HepG2 (cell line): ENCODE results near the gene RBSN. TPM values are rescaled to one million over a fixed set of nuclear protein-coding genes. Genes with fewer than 3 reads are reported as not detected.

ENCODE experiments used
- ATF7 ChIP-seq, 2 experiments: fragments of 450-650 bp in 1 of 2; sonication (generic) in 1 of 2; formaldehyde crosslinking in 1 of 2; IDR thresholded peaks; 2 replicates each; pipeline versions ENCODE4 v1.4.0 to v1.6.1; 2016 to 2020; ENCODE audit warnings: antibody characterized with exemption in 1 of 2, mild to moderate bottlenecking in 1 of 2, missing genetic modification reagents in 1 of 2
- TCF7 ChIP-seq: sonication (generic); IDR thresholded peaks from 2 replicates; pipeline ENCODE4 v1.6.1; 2016; ENCODE audit warnings: antibody characterized with exemption, low read depth
- ZBTB42 ChIP-seq: sonication (generic); formaldehyde crosslinking; IDR thresholded peaks from 2 replicates; pipeline ENCODE4 v1.5.0; 2020; ENCODE audit warnings: mild to moderate bottlenecking, missing genetic modification reagents
- ZKSCAN8 ChIP-seq: IDR thresholded peaks from 2 replicates; pipeline ENCODE4 v1.6.1; 2016; ENCODE audit warnings: borderline replicate concordance, missing genetic modification reagents, missing compliant biosample characterization
- ZNF101 ChIP-seq: sonication (generic); formaldehyde crosslinking; IDR thresholded peaks from 2 replicates; pipeline ENCODE4 v1.4.0; 2020; ENCODE audit warnings: mild to moderate bottlenecking, low read depth, missing genetic modification reagents, borderline replicate concordance
- ZNF17 ChIP-seq: sonication (generic); formaldehyde crosslinking; IDR thresholded peaks from 2 replicates; pipeline ENCODE4 v1.5.0; 2020; ENCODE audit warnings: mild to moderate bottlenecking, missing genetic modification reagents
- ZNF496 ChIP-seq: sonication (generic); formaldehyde crosslinking; IDR thresholded peaks from 2 replicates; pipeline ENCODE4 v1.8.1; 2023; ENCODE audit warnings: mild to moderate bottlenecking, moderate library complexity, missing genetic modification reagents; ENCODE audit not compliant: insufficient replicate concordance
- ZSCAN29 ChIP-seq: sonication (generic); formaldehyde crosslinking; conservative IDR thresholded peaks from 2 replicates; pipeline ENCODE4 v1.4.0; 2020; ENCODE audit warnings: mild to moderate bottlenecking, missing genetic modification reagents
- polyA plus RNA-seq, 8 experiments: library from polyadenylated mRNA; depleted of rRNA in 3 of 8; stranded (reverse) in 7 of 8; unstranded in 1 of 8; fragments of >200 nt; fragmentation: Illumina TruSeq in 4 of 8; extraction: Trizol in 4 of 8; gene quantifications; 2 replicates each; pipeline versions ENCODE4 v1.2.1 to v1.2.3, GENCODE V29; 2011 to 2016; ENCODE audit warnings: low read depth in 4 of 8, missing spikeins in 1 of 8, mixed read lengths in 1 of 8; ENCODE audit not compliant: insufficient read depth in 1 of 8
- total RNA-seq, 5 experiments: library from RNA; depleted of rRNA; stranded (reverse); fragments of >200 nt; fragmentation: Illumina TruSeq; extraction: Trizol; gene quantifications; 2 replicates each; pipeline ENCODE4 v1.2.3, GENCODE V29; 2016; ENCODE audit warnings: low read depth in 1 of 5
- TF ChIP-seq, protein P1 (sequence below): sonication (generic); formaldehyde crosslinking; IDR thresholded peaks from 2 replicates; pipeline ENCODE4 v1.4.0; 2020; ENCODE audit warnings: mild to moderate bottlenecking, missing genetic modification reagents
- TF ChIP-seq, protein P2 (sequence below): sonication (generic); formaldehyde crosslinking; IDR thresholded peaks from 2 replicates; pipeline ENCODE4 v1.9.0; 2021; ENCODE audit warnings: mild to moderate bottlenecking, missing genetic modification reagents
- TF ChIP-seq, protein P3 (sequence below): sonication (generic); formaldehyde crosslinking; IDR thresholded peaks from 2 replicates; pipeline ENCODE4 v1.9.0; 2021; ENCODE audit warnings: missing genetic modification reagents, mild to moderate bottlenecking, borderline replicate concordance
- TF ChIP-seq, protein P4 (sequence below): sonication (generic); formaldehyde crosslinking; IDR thresholded peaks from 2 replicates; pipeline ENCODE4 v1.9.0; 2021; ENCODE audit warnings: missing genetic modification reagents, borderline replicate concordance
- TF ChIP-seq, protein P5 (sequence below): sonication (generic); formaldehyde crosslinking; IDR thresholded peaks from 2 replicates; pipeline ENCODE4 v1.5.0; 2020; ENCODE audit warnings: missing genetic modification reagents

Gene RBSN
- total and polyA plus RNA-seq, 2 of the 13 experiments (the other 11 are each of a cell fraction or from before 2014, with no cell fraction given): 7.9 to 11.8 TPM

DNA sequence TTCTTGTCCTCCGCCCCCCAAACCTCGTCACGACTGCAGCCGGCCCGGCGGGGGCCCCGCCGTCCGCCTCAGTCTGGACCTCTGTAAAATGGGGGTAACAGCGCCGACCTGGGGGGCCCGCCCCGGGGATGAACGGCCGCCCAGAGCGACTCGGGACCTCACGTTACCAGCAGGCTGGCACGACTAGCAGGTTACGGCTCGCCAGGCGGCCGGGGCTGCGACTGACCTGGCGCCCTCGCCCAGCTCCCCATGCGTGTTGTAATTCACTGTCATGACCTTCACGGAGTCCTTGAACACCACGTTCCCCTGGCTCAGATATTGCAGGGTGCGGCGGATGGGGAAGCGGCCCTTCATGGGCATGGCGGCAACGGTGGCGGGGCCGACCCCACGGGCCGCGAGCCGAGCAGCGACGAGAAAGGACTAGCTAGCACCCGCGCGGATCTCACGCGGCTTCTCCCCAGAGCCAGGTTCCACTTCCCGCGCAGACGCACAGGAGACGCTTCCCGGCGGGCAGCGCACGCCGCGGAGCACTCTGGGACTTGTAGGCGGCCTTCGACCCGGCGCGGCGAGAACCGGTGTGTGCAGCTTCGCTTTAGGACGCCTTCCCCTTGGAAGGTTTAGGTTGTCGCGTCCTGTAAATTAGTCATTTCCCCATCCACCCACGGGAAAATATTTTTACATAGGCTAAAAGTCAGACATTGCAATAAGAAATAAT is 34.0 kb downstream of the RBSN start, which contains the start of gene MRPS25 (continued):
- TF ChIP-seq, protein P1, sequence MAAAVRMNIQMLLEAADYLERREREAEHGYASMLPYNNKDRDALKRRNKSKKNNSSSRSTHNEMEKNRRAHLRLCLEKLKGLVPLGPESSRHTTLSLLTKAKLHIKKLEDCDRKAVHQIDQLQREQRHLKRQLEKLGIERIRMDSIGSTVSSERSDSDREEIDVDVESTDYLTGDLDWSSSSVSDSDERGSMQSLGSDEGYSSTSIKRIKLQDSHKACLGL (CRISPR knock-in tag): peak; percentile 75
- TF ChIP-seq ZKSCAN8 (0 out of 2 replicates have a peak, but pooled peaks have one; percentile 31), TCF7 (no peak), ZNF17 (CRISPR knock-in tag) (no peak), ATF7 (IDR thresholded peaks at IDR 0.05) (no peak), ATF7 (CRISPR knock-in tag; IDR thresholded peaks at IDR 0.05) (0 out of 2 replicates have a peak, but pooled peaks have one; percentile 32), ZSCAN29 (0 out of 2 replicates have a peak, but pooled peaks have one; percentile 68), ZBTB42 (CRISPR knock-in tag) (no peak), ZNF496 (CRISPR knock-in tag) (no peak), ZNF101 (no peak; the same call in 1 of the 2 replicates)
- TF ChIP-seq, protein P2, sequence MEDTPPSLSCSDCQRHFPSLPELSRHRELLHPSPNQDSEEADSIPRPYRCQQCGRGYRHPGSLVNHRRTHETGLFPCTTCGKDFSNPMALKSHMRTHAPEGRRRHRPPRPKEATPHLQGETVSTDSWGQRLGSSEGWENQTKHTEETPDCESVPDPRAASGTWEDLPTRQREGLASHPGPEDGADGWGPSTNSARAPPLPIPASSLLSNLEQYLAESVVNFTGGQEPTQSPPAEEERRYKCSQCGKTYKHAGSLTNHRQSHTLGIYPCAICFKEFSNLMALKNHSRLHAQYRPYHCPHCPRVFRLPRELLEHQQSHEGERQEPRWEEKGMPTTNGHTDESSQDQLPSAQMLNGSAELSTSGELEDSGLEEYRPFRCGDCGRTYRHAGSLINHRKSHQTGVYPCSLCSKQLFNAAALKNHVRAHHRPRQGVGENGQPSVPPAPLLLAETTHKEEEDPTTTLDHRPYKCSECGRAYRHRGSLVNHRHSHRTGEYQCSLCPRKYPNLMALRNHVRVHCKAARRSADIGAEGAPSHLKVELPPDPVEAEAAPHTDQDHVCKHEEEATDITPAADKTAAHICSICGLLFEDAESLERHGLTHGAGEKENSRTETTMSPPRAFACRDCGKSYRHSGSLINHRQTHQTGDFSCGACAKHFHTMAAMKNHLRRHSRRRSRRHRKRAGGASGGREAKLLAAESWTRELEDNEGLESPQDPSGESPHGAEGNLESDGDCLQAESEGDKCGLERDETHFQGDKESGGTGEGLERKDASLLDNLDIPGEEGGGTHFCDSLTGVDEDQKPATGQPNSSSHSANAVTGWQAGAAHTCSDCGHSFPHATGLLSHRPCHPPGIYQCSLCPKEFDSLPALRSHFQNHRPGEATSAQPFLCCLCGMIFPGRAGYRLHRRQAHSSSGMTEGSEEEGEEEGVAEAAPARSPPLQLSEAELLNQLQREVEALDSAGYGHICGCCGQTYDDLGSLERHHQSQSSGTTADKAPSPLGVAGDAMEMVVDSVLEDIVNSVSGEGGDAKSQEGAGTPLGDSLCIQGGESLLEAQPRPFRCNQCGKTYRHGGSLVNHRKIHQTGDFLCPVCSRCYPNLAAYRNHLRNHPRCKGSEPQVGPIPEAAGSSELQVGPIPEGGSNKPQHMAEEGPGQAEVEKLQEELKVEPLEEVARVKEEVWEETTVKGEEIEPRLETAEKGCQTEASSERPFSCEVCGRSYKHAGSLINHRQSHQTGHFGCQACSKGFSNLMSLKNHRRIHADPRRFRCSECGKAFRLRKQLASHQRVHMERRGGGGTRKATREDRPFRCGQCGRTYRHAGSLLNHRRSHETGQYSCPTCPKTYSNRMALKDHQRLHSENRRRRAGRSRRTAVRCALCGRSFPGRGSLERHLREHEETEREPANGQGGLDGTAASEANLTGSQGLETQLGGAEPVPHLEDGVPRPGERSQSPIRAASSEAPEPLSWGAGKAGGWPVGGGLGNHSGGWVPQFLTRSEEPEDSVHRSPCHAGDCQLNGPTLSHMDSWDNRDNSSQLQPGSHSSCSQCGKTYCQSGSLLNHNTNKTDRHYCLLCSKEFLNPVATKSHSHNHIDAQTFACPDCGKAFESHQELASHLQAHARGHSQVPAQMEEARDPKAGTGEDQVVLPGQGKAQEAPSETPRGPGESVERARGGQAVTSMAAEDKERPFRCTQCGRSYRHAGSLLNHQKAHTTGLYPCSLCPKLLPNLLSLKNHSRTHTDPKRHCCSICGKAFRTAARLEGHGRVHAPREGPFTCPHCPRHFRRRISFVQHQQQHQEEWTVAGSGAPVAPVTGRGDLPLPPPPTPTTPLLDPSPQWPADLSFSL (CRISPR knock-in tag): no peak
- TF ChIP-seq, protein P3, sequence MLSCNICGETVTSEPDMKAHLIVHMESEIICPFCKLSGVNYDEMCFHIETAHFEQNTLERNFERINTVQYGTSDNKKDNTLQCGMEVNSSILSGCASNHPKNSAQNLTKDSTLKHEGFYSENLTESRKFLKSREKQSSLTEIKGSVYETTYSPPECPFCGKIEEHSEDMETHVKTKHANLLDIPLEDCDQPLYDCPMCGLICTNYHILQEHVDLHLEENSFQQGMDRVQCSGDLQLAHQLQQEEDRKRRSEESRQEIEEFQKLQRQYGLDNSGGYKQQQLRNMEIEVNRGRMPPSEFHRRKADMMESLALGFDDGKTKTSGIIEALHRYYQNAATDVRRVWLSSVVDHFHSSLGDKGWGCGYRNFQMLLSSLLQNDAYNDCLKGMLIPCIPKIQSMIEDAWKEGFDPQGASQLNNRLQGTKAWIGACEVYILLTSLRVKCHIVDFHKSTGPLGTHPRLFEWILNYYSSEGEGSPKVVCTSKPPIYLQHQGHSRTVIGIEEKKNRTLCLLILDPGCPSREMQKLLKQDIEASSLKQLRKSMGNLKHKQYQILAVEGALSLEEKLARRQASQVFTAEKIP (CRISPR knock-in tag): no peak
- TF ChIP-seq, protein P4, sequence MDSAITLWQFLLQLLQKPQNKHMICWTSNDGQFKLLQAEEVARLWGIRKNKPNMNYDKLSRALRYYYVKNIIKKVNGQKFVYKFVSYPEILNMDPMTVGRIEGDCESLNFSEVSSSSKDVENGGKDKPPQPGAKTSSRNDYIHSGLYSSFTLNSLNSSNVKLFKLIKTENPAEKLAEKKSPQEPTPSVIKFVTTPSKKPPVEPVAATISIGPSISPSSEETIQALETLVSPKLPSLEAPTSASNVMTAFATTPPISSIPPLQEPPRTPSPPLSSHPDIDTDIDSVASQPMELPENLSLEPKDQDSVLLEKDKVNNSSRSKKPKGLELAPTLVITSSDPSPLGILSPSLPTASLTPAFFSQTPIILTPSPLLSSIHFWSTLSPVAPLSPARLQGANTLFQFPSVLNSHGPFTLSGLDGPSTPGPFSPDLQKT (CRISPR knock-in tag): 0 out of 2 replicates have a peak, but pooled peaks have one; percentile 69
- TF ChIP-seq, protein P5, sequence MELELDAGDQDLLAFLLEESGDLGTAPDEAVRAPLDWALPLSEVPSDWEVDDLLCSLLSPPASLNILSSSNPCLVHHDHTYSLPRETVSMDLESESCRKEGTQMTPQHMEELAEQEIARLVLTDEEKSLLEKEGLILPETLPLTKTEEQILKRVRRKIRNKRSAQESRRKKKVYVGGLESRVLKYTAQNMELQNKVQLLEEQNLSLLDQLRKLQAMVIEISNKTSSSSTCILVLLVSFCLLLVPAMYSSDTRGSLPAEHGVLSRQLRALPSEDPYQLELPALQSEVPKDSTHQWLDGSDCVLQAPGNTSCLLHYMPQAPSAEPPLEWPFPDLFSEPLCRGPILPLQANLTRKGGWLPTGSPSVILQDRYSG (CRISPR knock-in tag): no peak
